ENCODE results near the gene GALNT2.
A peak's percentile ranks its signal among the peaks of the same experiment; 100 is the strongest.

Gene GALNT2

DNA sequence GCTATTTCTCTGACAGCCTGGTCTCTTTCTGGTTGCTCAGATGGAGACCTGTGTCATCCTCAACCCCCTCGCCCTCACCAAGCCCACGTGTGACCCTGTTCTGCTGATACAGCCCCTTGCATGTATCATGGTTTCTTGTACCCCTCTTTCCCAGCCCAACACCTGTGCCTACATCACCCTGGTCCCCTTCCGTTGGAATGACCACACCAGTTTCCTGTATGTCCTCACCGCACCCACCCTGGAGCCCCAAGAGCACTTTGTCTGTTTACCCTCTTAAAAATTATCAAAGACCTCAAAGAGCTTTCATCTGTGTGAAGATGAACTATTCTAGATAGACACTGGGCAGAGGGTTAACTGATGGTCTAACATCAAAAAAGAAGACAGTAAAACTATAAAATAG lies 179.5 kb downstream of the GALNT2 start:
- in situ Hi-C loops (cut with MboI; ENCODE audit: low pct_unique_long_range_greater_than_20kb, low sequenced_read_pairs, unreplicated experiment), result no loop called here
- no peak for DNase-seq (ENCODE audit: low spot score)
- TF ChIP-seq, protein P1, sequence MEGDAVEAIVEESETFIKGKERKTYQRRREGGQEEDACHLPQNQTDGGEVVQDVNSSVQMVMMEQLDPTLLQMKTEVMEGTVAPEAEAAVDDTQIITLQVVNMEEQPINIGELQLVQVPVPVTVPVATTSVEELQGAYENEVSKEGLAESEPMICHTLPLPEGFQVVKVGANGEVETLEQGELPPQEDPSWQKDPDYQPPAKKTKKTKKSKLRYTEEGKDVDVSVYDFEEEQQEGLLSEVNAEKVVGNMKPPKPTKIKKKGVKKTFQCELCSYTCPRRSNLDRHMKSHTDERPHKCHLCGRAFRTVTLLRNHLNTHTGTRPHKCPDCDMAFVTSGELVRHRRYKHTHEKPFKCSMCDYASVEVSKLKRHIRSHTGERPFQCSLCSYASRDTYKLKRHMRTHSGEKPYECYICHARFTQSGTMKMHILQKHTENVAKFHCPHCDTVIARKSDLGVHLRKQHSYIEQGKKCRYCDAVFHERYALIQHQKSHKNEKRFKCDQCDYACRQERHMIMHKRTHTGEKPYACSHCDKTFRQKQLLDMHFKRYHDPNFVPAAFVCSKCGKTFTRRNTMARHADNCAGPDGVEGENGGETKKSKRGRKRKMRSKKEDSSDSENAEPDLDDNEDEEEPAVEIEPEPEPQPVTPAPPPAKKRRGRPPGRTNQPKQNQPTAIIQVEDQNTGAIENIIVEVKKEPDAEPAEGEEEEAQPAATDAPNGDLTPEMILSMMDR (IDR thresholded peaks at IDR 0.05; ENCODE audit: extremely low read depth, insufficient read depth, missing control alignments), result no peak

DNA sequence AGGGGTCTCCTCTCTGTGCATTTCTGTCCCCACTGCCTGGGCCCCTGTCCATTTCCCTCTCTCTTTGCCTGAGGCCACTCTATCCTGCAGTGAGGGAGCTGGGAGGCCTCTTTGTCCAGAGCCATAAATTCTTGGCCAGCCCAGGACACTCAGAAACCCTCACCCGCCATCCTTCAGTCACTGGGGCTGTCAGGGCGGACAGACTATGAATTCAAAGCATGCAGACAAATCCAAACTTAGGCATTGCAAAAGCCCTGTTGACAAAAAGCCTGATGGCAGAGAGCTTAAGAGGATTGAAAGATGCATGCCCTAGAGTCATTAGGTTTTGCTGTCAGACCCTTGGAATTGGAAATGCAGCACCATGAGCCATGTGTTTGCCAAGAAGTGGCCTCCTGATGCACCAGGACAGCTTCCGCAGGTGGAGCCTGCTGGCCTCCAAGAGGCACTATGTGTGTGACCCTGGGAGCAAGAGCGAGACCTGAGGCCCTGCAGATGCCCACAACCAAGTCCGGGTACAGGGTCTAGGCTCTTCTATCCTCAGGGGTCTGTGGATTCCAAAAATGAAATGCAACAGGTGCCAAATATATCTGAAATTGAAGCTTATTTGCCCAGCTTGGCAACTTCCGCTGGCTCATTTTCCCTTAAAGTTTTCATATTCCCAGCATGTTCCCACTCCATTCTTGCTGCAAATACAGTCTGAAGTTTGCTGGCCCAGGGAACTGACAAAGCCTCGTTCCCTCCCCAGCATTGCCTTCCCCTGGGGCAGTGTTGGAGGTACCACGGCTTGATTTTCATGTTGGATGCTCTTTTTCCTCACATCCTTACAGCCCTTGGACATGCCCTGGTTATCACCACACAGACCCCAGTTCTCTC lies 181.2 kb downstream of the GALNT2 start:
- TF ChIP-seq, protein P1 (IDR thresholded peaks at IDR 0.05; ENCODE audit: extremely low read depth, insufficient read depth, missing control alignments), result no peak
- no peak for DNase-seq (ENCODE audit: low spot score)
- in situ Hi-C loops (cut with MboI; ENCODE audit: low pct_unique_long_range_greater_than_20kb, low sequenced_read_pairs, unreplicated experiment), result no loop called here

DNA sequence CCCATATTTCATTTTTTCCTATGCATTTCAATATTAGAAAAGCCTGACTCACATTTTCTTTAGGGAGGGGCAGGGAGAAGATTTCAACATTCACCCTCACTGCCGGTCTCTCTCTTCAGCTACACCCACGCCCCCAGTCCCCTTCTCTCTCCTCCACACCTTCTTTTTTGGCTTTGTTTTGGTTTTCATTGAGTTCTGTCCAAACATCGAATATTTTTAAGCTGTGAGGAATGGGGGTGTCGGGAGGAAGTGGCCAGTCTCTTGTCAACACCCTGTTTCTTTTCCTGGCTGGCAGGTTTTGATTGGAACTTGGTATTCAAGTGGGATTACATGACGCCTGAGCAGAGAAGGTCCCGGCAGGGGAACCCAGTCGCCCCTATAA lies 181.8 kb downstream of the GALNT2 start:
- DNase-seq (ENCODE audit: low spot score), result no peak

DNA sequence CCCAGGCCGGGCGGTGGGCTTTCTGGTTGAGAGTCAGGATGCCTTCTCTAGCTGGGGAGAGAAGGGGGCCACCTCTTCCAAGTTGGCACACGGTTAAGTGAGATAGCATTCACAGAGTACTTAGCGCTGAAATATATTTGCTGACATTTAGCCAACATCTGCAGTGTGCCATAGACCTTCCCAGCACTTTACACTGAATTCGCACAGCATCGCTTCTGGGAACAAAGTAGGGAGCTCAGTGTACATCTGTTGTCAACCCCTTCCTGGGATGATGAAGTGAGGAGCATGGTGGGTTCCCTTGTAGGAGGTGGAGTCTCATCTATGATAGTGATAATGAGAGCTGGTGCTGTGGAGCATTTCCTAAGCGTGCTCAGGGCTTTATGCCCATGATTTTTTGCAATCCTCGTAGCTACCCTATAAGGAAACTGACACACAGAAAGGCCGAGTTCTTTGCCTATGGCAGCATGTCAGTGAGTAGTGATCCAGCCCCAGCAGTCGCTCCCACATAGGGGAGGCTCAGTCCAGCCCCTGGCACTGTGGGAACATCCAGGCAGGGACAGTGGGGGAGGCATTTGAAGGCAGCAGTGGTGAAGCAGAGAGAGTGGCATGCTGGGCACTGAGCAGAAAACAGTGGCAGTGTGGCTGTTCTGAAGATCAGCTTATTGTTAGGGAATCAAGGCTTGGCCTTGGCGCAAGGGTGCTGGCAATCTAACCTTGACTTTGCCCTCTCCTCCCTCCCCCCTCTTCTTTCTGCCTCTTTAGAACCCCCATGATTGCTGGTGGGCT lies 182.8 kb downstream of the GALNT2 start:
- in situ Hi-C loops (cut with MboI; ENCODE audit: low pct_unique_long_range_greater_than_20kb, low sequenced_read_pairs, unreplicated experiment), result no loop called here
- TF ChIP-seq, protein P1 (IDR thresholded peaks at IDR 0.05; ENCODE audit: extremely low read depth, insufficient read depth, missing control alignments), result no peak
- no peak for DNase-seq (ENCODE audit: low spot score)

More for the DNA sequence above, 181.8 kb downstream of the GALNT2 start:
- TF ChIP-seq, protein P1 (IDR thresholded peaks at IDR 0.05; ENCODE audit: extremely low read depth, insufficient read depth, missing control alignments), result no peak
- in situ Hi-C loops (cut with MboI; ENCODE audit: low pct_unique_long_range_greater_than_20kb, low sequenced_read_pairs, unreplicated experiment), result no loop called here

DNA sequence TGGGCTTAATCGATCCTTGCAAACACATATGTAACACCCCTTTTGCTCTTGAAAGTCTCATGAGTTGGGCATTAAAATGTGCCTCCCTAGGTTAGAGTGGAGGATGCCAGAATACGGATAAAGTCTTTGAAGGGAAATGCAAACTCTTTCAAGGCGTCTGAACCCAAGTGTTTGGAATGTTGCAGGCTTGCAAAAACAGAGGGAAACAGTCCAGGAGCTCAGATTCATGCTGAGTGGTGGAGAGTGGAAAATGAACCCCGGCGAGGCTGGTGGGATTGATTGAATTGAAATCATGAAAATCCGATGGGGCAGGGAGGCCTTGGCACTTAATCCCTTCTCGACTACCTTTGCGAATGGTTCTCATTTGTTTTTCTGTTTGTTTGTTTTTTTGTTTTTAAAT lies 183.6 kb downstream of the GALNT2 start:
- no peak for DNase-seq (ENCODE audit: low spot score)

DNA sequence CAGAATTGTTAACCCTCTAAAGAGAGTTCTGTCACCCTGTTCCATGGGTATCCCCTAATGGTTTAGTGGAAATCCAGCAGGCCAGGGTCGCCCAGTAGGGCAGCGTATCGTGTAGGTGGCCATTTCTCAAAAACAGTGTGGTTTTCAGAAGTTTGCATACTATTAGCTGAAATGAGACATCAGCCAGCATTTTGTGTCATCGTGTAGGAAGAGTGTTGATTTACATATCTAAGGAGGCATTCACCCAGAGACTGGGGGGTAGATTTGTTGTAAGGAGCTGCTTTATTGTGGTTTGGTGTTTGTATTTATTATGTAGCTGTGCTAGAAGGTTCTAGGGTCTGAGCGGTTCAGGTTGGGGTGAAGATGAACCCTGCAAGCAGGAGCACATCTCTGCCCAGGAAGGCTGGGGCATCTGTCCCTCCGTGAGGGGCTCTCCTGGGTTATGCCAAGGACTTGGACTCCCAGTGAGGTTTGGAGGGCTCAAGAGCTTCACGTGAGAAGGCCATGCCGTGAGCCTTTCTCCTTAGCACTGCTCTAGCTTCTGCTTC lies 184.7 kb downstream of the GALNT2 start:
- TF ChIP-seq, protein P1 (IDR thresholded peaks at IDR 0.05; ENCODE audit: extremely low read depth, insufficient read depth, missing control alignments), result peak; percentile 17
- peak; percentile 69 for DNase-seq (ENCODE audit: low spot score)
- in situ Hi-C loops (cut with MboI; ENCODE audit: low pct_unique_long_range_greater_than_20kb, low sequenced_read_pairs, unreplicated experiment), result no loop called here

More for the DNA sequence above, 183.6 kb downstream of the GALNT2 start:
- TF ChIP-seq, protein P1 (IDR thresholded peaks at IDR 0.05; ENCODE audit: extremely low read depth, insufficient read depth, missing control alignments), result no peak
- in situ Hi-C loops (cut with MboI; ENCODE audit: low pct_unique_long_range_greater_than_20kb, low sequenced_read_pairs, unreplicated experiment), result no loop called here
